HG03159 (cell line): Measurements from ENCODE around the gene GLYR1.

Experiments used
- ATAC-seq: cut with Tn5 transposase; IDR thresholded peaks from one replicate; pipeline ENCODE4 v1.9.1; 2021; ENCODE audit warnings: mild to moderate bottlenecking, moderate library complexity; ENCODE audit not compliant: unreplicated experiment

Gene GLYR1

DNA sequence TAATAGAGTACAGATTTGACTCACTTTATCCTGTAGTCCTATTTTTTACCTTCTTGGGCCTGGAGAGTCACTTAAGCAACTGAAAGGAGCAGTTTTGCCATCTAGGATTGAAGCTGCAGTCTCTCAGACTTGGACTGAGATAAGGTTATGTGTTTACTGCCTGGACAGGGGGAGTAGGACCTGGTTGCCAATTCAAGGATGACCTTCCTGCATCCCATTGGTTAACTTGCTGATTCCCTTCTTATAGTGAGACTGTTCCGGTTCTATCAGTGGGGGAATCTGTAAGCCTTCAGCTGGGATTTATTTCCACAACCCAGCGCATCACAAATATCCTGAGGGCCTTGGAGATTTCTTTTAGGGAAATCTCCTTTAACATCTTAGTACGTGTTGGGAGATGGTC lies 3.1 kb upstream of the GLYR1 start:
- ATAC-seq: no peak

GRCh38 chr16:4847774-4848587 lies 893 bp upstream of the GLYR1 start:
- peak; percentile 19 for ATAC-seq

- ATAC-seq: peak; percentile 31
Measured at GRCh38 chr16:4846503-4846900, 586 bp downstream of the GLYR1 start.

GRCh38 chr16:4840984-4841383 lies 6.1 kb downstream of the GLYR1 start:
- no peak for ATAC-seq

DNA sequence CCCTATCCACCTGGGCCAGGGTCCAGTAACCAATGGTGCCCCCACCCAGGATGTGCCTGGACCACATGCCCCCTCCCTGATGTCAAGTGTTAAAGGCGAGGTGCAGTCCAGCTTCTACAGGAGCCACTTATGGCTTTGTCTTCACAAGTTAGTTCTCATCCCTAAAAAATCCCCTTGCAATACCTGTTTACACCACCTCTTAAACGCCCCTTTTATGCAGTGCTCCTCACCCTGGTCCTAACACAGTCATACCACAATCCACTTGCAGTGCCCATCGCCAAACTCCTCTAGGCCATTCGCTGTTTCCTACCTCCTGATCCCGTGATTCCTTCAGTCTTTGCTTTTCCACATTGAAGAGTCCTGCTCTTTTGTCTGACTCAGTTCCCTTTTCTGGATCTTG lies 7.1 kb downstream of the GLYR1 start:
- no peak for ATAC-seq

- ATAC-seq: no peak
Measured at GRCh38 chr16:4837733-4838501, 9.2 kb downstream of the GLYR1 start.

DNA sequence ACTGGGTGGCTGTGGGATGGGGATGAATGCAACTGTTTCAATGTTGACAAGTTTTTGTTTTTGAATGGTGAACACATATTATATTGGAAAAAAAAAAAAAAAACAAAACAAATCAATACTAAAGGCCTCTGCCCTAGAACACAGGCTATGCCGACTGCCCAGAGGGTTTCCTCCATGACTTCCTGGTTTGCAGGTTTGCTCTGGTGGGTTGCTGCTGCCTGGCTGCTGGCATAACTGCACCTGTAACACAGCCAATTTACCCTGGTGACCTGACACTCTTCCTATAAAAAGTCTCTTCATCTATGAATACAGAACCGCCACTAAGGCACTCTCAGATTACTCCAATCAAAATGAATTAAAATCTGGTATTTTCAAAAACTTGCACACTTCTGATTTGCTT lies 10.4 kb downstream of the GLYR1 start:
- ATAC-seq: no peak

DNA sequence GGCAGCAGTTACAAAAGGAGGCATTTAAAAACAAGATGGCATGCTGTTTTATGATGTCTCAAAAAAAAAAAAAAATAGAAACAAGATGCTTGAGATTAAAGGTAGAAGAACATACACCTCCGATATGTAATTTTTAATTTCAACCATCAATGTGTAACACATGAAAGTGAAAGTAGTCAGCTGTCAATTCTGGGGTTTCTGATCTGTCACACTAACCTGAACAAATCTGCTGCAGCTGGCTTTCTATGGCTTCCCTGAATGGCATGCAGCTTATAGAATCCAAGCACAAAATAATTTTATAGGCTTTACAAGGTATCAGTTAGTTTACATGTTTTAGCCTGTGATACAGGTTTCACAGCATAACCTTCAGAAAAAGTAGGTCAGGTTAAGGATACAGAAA lies 13.5 kb downstream of the GLYR1 start:
- no peak for ATAC-seq

DNA sequence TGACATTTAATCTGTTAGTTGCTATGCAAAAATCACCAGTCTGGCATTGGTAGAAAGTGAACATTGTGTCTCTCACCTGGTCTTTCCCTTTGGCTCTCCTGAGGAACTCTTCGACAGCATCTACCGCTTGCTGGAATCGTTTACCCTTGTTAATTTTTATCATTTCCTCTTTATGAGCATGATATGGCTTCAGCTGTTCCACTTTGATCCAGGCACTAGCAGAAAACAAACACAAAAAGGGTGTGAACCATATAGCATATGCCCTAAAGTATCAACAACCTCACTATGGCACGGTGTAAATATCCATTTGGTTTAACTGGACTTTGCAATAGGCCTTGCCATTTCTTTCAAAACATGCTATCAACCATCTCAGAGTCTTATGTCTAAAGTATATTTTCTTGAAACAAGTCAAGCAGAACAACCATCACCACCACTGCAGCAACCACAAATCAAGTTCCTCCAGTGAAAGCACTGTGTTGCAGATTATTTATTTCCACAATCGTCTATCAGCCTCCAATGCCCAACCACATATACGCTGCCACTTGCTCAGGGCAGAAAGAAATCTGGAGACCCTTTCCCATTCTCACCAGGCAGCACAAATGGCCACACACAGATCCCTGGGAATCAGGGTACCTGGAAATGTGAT lies 14.3 kb downstream of the GLYR1 start:
- ATAC-seq: no peak

GRCh38 chr16:4831616-4832015 lies 15.5 kb downstream of the GLYR1 start:
- ATAC-seq: no peak

GRCh38 chr16:4830408-4830807 lies 16.7 kb downstream of the GLYR1 start:
- no peak for ATAC-seq

- no peak for ATAC-seq
Measured at GRCh38 chr16:4828567-4829321, 18.3 kb downstream of the GLYR1 start.

DNA sequence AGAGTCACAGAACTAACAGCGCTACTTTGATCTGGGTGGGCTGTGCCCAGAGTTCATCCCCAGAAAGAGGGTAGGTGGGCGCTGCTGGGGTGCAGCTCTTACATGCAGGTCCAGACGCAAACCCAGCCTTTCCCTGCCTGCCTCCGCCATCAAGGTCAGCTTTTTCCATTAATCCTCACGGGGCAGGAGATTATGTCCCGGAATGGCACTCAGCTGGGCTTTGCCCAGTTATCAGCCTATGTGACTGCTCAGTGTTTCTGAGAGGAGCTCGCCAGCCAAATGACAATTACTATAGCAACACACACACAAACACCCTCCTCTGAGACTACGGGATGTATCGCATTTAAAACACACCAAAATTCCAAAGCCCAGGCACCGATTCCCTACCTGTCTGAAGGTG lies 20.1 kb downstream of the GLYR1 start:
- no peak for ATAC-seq

DNA sequence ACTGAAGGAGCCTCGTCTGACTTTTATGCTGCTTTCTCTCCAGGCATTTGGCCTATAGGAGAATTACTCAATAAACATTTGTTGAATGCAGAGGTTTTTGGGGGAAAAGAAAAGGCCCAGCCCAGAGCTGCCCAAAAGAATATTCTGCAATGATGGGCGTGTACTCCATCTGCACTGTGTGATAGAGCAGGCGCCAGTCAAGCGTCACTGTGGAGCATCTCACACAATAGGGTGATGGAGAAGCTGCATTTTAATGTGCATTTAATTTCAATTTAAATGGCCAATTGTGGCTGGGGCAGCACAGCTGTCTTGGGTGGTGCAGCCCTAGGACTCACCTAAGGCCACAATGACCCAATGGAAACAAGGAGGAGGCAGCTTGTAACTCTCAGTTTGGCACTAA lies 20.6 kb downstream of the GLYR1 start:
- no peak for ATAC-seq

DNA sequence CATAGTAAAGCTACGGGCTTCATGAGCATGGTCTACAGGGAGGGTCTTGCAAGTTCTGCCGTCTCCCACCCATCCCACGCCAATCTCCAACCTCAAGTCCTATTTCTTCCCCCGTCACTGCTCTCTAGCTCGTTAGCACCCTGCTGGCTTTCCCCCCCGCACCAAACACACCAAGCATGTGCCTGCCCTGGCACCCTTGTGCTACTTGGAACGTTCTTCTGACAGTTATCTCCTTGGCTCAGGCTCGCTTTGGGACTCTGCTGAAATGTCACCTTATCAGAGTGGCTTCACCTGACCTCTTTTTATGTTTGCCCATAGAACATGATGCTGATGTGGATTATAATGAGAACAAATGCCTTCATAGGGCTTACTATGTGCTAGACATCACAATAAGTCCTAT lies 21.9 kb downstream of the GLYR1 start:
- ATAC-seq: no peak

DNA sequence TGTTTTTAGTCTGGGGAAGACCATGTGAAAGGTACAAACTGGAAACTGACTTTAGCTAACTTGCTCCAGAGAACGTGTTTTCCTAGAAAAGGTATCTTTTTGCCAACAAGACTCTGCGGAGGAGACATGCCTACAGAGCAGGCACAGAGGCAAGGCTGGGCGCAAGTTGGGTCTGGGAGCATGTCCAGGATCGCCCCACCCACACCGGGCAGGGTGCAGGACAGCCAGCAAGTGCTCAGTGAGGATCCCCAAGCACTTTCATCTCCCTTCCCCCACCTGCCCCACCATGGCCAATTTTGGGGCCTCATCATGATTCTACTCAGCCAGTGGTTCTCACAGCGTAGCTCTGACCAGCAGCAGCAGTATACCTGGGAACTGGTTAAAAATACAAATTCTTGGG lies 26.4 kb downstream of the GLYR1 start:
- ATAC-seq: no peak

- no peak for ATAC-seq
Measured at GRCh38 chr16:4814542-4815173, 32.4 kb downstream of the GLYR1 start.

DNA sequence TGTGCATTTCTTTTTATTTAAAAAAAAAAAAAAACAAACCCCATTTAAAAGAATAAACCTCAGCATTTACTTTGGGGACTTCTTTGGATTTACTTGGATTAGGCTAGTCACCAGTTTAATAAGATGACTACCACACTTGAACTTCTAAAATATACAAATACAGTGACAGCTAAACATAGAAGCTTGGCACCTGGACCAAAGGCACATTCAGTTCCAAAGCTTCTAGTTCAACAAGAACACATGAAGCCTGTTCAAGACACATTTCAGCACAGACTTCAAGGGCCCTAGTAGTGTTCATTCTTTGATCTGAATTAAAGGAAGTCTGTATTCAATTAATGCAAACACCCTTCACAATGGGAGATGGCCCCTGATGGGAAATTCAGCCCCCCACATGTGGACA lies 33.0 kb downstream of the GLYR1 start:
- no peak for ATAC-seq

- no peak for ATAC-seq
Measured at GRCh38 chr16:4813251-4814003, 33.7 kb downstream of the GLYR1 start.

- ATAC-seq: no peak
Measured at GRCh38 chr16:4811773-4812172, 35.3 kb downstream of the GLYR1 start.
